Thyroid gland (tissue), 4 donors: ENCODE results near the gene RPS6KA6.

Source experiments
- POLR2A ChIP-seq, 2 donors: fragments of 450-650 bp; IDR thresholded peaks; one replicate each; pipeline ENCODE4 v1.6.1; 2017; ENCODE audit warnings: antibody characterized with exemption in 2 of 2, mild to moderate bottlenecking in 2 of 2, moderate library complexity in 1 of 2
- TF ChIP-seq, protein P1 (sequence below), 6 experiments: fragments of 200-600 bp in 3 of 6; fragments of 450-650 bp in 3 of 6; sonication (generic) in 3 of 6; IDR thresholded peaks; one replicate each; pipeline ENCODE4 v1.5.1; 2016 to 2019; ENCODE audit warnings: antibody characterized with exemption in 6 of 6, mild to moderate bottlenecking in 2 of 6, inconsistent platforms in 1 of 6, moderate library complexity in 1 of 6

DNA sequence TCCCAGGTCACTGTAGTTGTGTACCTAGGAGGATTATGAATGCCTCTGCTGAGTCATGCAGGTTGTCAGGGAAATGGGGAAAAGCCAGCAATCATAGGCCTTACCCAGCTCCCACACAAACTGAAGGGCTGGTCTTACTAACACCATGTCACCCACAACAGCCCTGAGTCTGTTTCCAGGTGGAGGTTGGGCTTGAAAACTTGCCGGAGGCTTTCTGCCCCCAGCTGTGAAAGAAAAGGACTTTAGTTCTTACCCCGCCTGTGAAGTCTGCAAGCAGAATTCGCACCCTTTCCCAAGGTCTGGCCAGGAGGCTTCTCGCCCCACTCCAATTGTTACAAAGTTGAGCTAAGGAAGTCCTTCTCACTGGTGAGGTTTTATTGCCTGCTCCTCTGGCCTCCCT is 143.9 kb downstream of the RPS6KA6 start:
- TF ChIP-seq, protein P1, sequence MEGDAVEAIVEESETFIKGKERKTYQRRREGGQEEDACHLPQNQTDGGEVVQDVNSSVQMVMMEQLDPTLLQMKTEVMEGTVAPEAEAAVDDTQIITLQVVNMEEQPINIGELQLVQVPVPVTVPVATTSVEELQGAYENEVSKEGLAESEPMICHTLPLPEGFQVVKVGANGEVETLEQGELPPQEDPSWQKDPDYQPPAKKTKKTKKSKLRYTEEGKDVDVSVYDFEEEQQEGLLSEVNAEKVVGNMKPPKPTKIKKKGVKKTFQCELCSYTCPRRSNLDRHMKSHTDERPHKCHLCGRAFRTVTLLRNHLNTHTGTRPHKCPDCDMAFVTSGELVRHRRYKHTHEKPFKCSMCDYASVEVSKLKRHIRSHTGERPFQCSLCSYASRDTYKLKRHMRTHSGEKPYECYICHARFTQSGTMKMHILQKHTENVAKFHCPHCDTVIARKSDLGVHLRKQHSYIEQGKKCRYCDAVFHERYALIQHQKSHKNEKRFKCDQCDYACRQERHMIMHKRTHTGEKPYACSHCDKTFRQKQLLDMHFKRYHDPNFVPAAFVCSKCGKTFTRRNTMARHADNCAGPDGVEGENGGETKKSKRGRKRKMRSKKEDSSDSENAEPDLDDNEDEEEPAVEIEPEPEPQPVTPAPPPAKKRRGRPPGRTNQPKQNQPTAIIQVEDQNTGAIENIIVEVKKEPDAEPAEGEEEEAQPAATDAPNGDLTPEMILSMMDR (IDR thresholded peaks at IDR 0.05), result no peak
- no peak for TF ChIP-seq POLR2A (IDR thresholded peaks at IDR 0.05)
